Ascending aorta (tissue), 2 donors: Measurements from ENCODE around the gene CRYGS. TPM values are rescaled to one million over a fixed set of nuclear protein-coding genes. Genes with fewer than 3 reads are reported as not detected.
A peak's percentile ranks its signal among the peaks of the same experiment; 100 is the strongest.
"Not testable (repeated sequence)": the region's sequence is repeated elsewhere in the genome, so short reads cannot be mapped to it uniquely, and the experiment has no call there.

Source experiments
- DNase-seq, 2 donors: peaks; one replicate each; pipeline ENCODE4 v3.0.0-alpha.2; 2019; ENCODE audit warnings: low spot score in 2 of 2
- H3K27ac ChIP-seq, 2 donors: fragments of 200-600 bp; sonication (generic); one replicate each; pipeline ENCODE4 v1.5.1; 2016 to 2017; ENCODE audit warnings: mild to moderate bottlenecking in 1 of 2
- H3K27me3 ChIP-seq: fragments of 200-600 bp; sonication (generic); one replicate; pipeline ENCODE4 v1.5.1; 2017
- H3K36me3 ChIP-seq, 2 donors: fragments of 200-600 bp; sonication (generic); one replicate each; pipeline ENCODE4 v1.5.1; 2016
- H3K4me1 ChIP-seq, 2 donors: fragments of 200-600 bp; sonication (generic); one replicate each; pipeline ENCODE4 v1.5.1; 2016 to 2017; ENCODE audit warnings: mild to moderate bottlenecking in 1 of 2
- H3K4me3 ChIP-seq, 2 donors: fragments of 200-600 bp; sonication (generic); one replicate each; pipeline ENCODE4 v1.5.1; 2016 to 2017; ENCODE audit warnings: mild to moderate bottlenecking in 1 of 2
- H3K9me3 ChIP-seq, 2 donors: fragments of 200-600 bp; sonication (generic); one replicate each; pipeline ENCODE4 v1.5.1; 2016
- CTCF ChIP-seq, 3 experiments: fragments of 200-600 bp in 2 of 3; fragments of 450-650 bp in 1 of 3; sonication (generic) in 2 of 3; IDR thresholded peaks; one replicate each; pipeline ENCODE4 v1.5.1; 2016 to 2019; ENCODE audit warnings: antibody characterized with exemption in 3 of 3, mild to moderate bottlenecking in 1 of 3, moderate library complexity in 1 of 3
- intact Hi-C: fragments of 100-400 bp; cut with DNase I; formaldehyde crosslinking; loops from one replicate; pipeline ENCODE4 v1.15.1; 2023
- total RNA-seq: library from RNA; depleted of rRNA; stranded (reverse); fragments of >200 nt; gene quantifications from one replicate; pipeline ENCODE4 v1.1.0, GENCODE V29; 2016

The CRYGS gene
- total RNA-seq, 1 donor from 2014 or later, result not detected

GRCh38 chr3:186570096-186570940, 26.1 kb upstream of the CRYGS start, which contains the start of gene DNAJB11:
DNAJB11 (plus strand) TSS chr3:186570720; CDS start chr3:186570898, 178 bp downstream.
- intact Hi-C loops, result loop anchor here (1.0 to 5.0 kb wide), 3 partner anchors 212 to 632 kb away; partner anchors contain the start of genes EIF4A2, ETV5 and TRA2B

GRCh38 chr3:186569779-186570095, 25.6 kb upstream of the CRYGS start:
- peak overlapping the region; percentile 24 to 35 for H3K27ac ChIP-seq
- TF ChIP-seq CTCF (IDR thresholded peaks at IDR 0.05), result no peak
- DNase-seq, result no peak
- H3K9me3 ChIP-seq, result no peaks in the 10 kb centered on the region
- H3K36me3 ChIP-seq, result peaks cover 6 to 25% of the 10 kb centered on the region in 2 donors
- no peaks in the 10 kb centered on the region for H3K27me3 ChIP-seq
- H3K4me3 ChIP-seq, result peak overlapping the region; percentile 53 to 61
- intact Hi-C loops, result loop anchor here (1.0 to 10.0 kb wide), 5 partner anchors 213 to 1285 kb away; partner anchors contain the start of genes EIF4A2, ETV5, SENP2 and TRA2B
- H3K4me1 ChIP-seq, result peaks cover 0 to 21% of the 10 kb centered on the region in 2 donors

More at GRCh38 chr3:186570096-186570940, 26.1 kb upstream of the CRYGS start, which contains the start of gene DNAJB11:
- DNase-seq, result peak; percentile 97 to 100
- no peaks in the 10 kb centered on the region for H3K9me3 ChIP-seq
- H3K4me1 ChIP-seq, result peaks cover 0 to 21% of the 10 kb centered on the region in 2 donors
- H3K36me3 ChIP-seq, result peaks cover 6 to 27% of the 10 kb centered on the region in 2 donors
- H3K27ac ChIP-seq, result peak within 1 kb of the TSS; percentile 93 to 97
- TF ChIP-seq CTCF (IDR thresholded peaks at IDR 0.05), result no peak
- no peaks in the 10 kb centered on the region for H3K27me3 ChIP-seq
- H3K4me3 ChIP-seq, result peak within 1 kb of the TSS; percentile 98 to 99

- not testable (repeated sequence) for H3K27ac ChIP-seq, H3K27me3 ChIP-seq, DNase-seq, H3K9me3 ChIP-seq
- Histone ChIP-seq H3K36me3 (peaks cover 6 to 21% of the 10 kb centered on the region in 2 donors), H3K4me1 (peaks cover 0 to 21% of the 10 kb centered on the region in 2 donors), H3K4me3 (peak overlapping the region in 1 of 2 donors; percentile 53)
- intact Hi-C loops, result loop anchor here (10.0 kb wide), 2 partner anchors 985 to 1285 kb away; partner anchors contain the start of gene SENP2
Measured at GRCh38 chr3:186569361-186569760, 25.2 kb upstream of the CRYGS start.

- Histone ChIP-seq H3K9me3 (no peaks in the 10 kb centered on the region), H3K27me3 (no peaks in the 10 kb centered on the region), H3K27ac (peak within 1 kb of the TSS; percentile 77 to 79), H3K36me3 (peaks cover 0 to 3% of the 10 kb centered on the region in 2 donors), H3K4me1 (peaks cover 0 to 21% of the 10 kb centered on the region in 2 donors), H3K4me3 (peak within 1 kb of the TSS; percentile 82 to 87)
- TF ChIP-seq CTCF (IDR thresholded peaks at IDR 0.05), result no peak
- peak; percentile 60 to 93 for DNase-seq
- intact Hi-C loops, result loop anchor here (1.0 to 10.0 kb wide), 3 partner anchors 50 to 1282 kb away; partner anchors contain the start of gene SENP2
Measured at GRCh38 chr3:186567072-186567921, 23.1 kb upstream of the CRYGS start, which contains the start of gene TBCCD1. TBCCD1 (minus strand) TSS chr3:186567339; CDS start chr3:186564329, 3,010 bp downstream.

GRCh38 chr3:186566772-186567071, 22.5 kb upstream of the CRYGS start:
- H3K27me3 ChIP-seq, result no peaks in the 10 kb centered on the region
- H3K4me3 ChIP-seq, result peak overlapping the region; percentile 82 to 87
- peaks cover 3 to 4% of the 10 kb centered on the region in 2 donors for H3K36me3 ChIP-seq
- no peaks in the 10 kb centered on the region for H3K9me3 ChIP-seq
- no peak for DNase-seq
- H3K27ac ChIP-seq, result peak overlapping the region; percentile 77 to 79
- intact Hi-C loops, result loop anchor here (1.0 to 10.0 kb wide), 3 partner anchors 51 to 1282 kb away; partner anchors contain the start of gene SENP2
- H3K4me1 ChIP-seq, result peaks cover 0 to 23% of the 10 kb centered on the region in 2 donors
- TF ChIP-seq CTCF (IDR thresholded peaks at IDR 0.05), result no peak
